GM12878 (cell line): ENCODE measurements around the gene KCNK17. TPM values are rescaled to one million over a fixed set of nuclear protein-coding genes. Genes with fewer than 3 reads are reported as not detected.

Experiments used
- ATAC-seq: fragments of 200-7000 bp; cut with Tn5 transposase; 3 replicates; pipeline ENCODE4 v1.9.1; 2020; ENCODE audit warnings: mild to moderate bottlenecking, moderate library complexity
- BruUV-seq: library from RNA; stranded (reverse); fragments of 400-500 nt; replicated peaks from 2 replicates; lab custom pipeline; 2021; lab: Mats Ljungman, UMichigan
- CTCF ChIA-PET: fragments of 300-600 bp; sonication (Branson Sonifier 250); formaldehyde crosslinking; extraction: SDS; loops from one replicate; lab custom pipeline; 2021; ENCODE audit warnings: inconsistent platforms; lab: Yijun Ruan, JAX
- POLR2A ChIA-PET: fragments of 350-600 bp; formaldehyde crosslinking; extraction: SDS; loops from one replicate; lab custom pipeline; 2021; ENCODE audit warnings: inconsistent platforms; lab: Charles Lee
- RAD21 ChIA-PET: fragments of 300-600 bp; sonication (Branson Sonifier 250); formaldehyde crosslinking; loops from one replicate; lab custom pipeline; 2023; ENCODE audit warnings: antibody characterized with exemption; ENCODE audit not compliant: unreplicated experiment; lab: Charles Lee
- SMC1A ChIA-PET: fragments of 300-600 bp; sonication (Branson Sonifier 250); formaldehyde crosslinking; loops from one replicate; lab custom pipeline; 2023; ENCODE audit not compliant: unreplicated experiment, uncharacterized antibody; lab: Charles Lee
- DNase-seq: peaks from one replicate; pipeline ENCODE4 v3.0.0-alpha.2; 2011; ENCODE audit warnings: low read depth, low spot score
- FAIRE-seq: peaks from 3 replicates; lab custom pipeline; 2011; peaks lifted over from hg19 to GRCh38; lab: Jason Lieb, UNC
- H2AFZ ChIP-seq: 2 replicates; pipeline ENCODE4 v1.6.0; 2011; ENCODE audit warnings: low read depth, low read length, control low read depth; ENCODE audit not compliant: control insufficient read depth
- H3K27ac ChIP-seq: 2 replicates; pipeline ENCODE4 v1.5.1; 2011; ENCODE audit warnings: control low read depth; ENCODE audit not compliant: control insufficient read depth, insufficient read depth
- H3K27me3 ChIP-seq, 2 experiments: replicated peaks in 1 of 2; 2 replicates each; pipeline versions ENCODE4 v1.6.0 to v1.6.1; 2011; ENCODE audit warnings: low read length in 1 of 2; ENCODE audit not compliant: control insufficient read depth in 2 of 2, insufficient read depth in 2 of 2
- H3K36me3 ChIP-seq, 2 experiments: 2 replicates each; pipeline ENCODE4 v1.5.1; 2011; ENCODE audit warnings: low read length in 1 of 2; ENCODE audit not compliant: control insufficient read depth in 2 of 2, insufficient read depth in 2 of 2
- H3K4me1 ChIP-seq: 2 replicates; pipeline ENCODE4 v1.6.1; 2011; ENCODE audit warnings: mild to moderate bottlenecking, low read length, moderate library complexity, mixed read lengths; ENCODE audit not compliant: control insufficient read depth, insufficient read depth
- H3K4me2 ChIP-seq: 2 replicates; pipeline ENCODE4 v1.6.0; 2011; ENCODE audit warnings: control low read depth; ENCODE audit not compliant: control insufficient read depth, insufficient read depth
- H3K4me3 ChIP-seq: fragments of 200-600 bp; sonication (generic); 2 replicates; pipeline ENCODE4 v1.5.1; 2016
- H3K79me2 ChIP-seq: 2 replicates; pipeline ENCODE4 v1.6.0; 2011; ENCODE audit warnings: low read length; ENCODE audit not compliant: control insufficient read depth, insufficient read depth
- H3K9ac ChIP-seq: 2 replicates; pipeline ENCODE4 v1.8.0; 2011; ENCODE audit warnings: low read length, control low read depth, mixed read lengths; ENCODE audit not compliant: control insufficient read depth, insufficient read depth
- H3K9me3 ChIP-seq: replicated peaks from 3 replicates; pipeline ENCODE4 v1.5.1; 2011; ENCODE audit warnings: mild to moderate bottlenecking, low read length; ENCODE audit not compliant: control insufficient read depth, insufficient read depth
- H4K20me1 ChIP-seq: 2 replicates; pipeline ENCODE4 v1.6.0; 2011; ENCODE audit not compliant: control insufficient read depth, insufficient read depth
- BHLHE40 ChIP-seq, 2 experiments: fragments of 450-650 bp in 1 of 2; IDR thresholded peaks; 2 replicates each; pipeline ENCODE4 v1.6.1; 2011 to 2017; ENCODE audit warnings: low read depth in 2 of 2, borderline replicate concordance in 1 of 2, improper control_type of control experiment in 1 of 2, low read length in 1 of 2, mild to moderate bottlenecking in 1 of 2
- PAX5 ChIP-seq: IDR thresholded peaks from 2 replicates; pipeline ENCODE4 v1.6.1; 2011; ENCODE audit warnings: low read depth, low read length, borderline replicate concordance
- TBL1XR1 ChIP-seq: IDR thresholded peaks from 2 replicates; pipeline ENCODE4 v1.6.1; 2012; ENCODE audit warnings: low read depth, low read length, improper control_type of control experiment
- WGBS: methylation state at CpG from one replicate; pipeline ENCODE4 v1.1.6; 2016; ENCODE audit warnings: low lambda C conversion rate; ENCODE audit not compliant: insufficient replicate concordance, insufficient coverage; ENCODE audit errors: missing lambda C conversion rate; 5-methylcytosine and 5-hydroxymethylcytosine counted together
- in situ Hi-C: fragments of 300-500 bp; cut with MboI; formaldehyde crosslinking; loops from 9 replicates; pipeline ENCODE4 v1.14.3; 2018; ENCODE audit warnings: mixed read lengths
- intact Hi-C: fragments of 100-400 bp; cut with micrococcal nuclease; formaldehyde crosslinking; loops from one replicate; pipeline ENCODE4 v1.14.2; 2022; ENCODE audit not compliant: unreplicated experiment
- polyA plus RNA-seq, 11 experiments: library from polyadenylated mRNA; depleted of rRNA in 4 of 11; unstranded in 6 of 11; stranded (reverse) in 5 of 11; fragments of >200 nt; fragmentation: Nextera tagmentation in 4 of 11; fragmentation: Illumina TruSeq in 1 of 11; extraction: Ambion mirVana in 4 of 11; extraction: Trizol in 1 of 11; gene quantifications; 1 replicate in 1 of 11; 2 replicates in 10 of 11; pipeline versions ENCODE4 v1.2.1 to v1.2.3, GENCODE V29; 2011 to 2016; ENCODE audit warnings: inconsistent platforms in 2 of 11, missing spikeins in 2 of 11, low read depth in 1 of 11
- total RNA-seq, 4 experiments: library from RNA; depleted of rRNA in 3 of 4; stranded (reverse); fragments of >200 nt in 3 of 4; fragmentation: Illumina TruSeq in 1 of 4; extraction: Trizol in 1 of 4; gene quantifications; 2 replicates each; pipeline versions ENCODE4 v1.2.1 to v1.2.3, GENCODE V29; 2013 to 2021
- TF ChIP-seq, protein P1 (sequence below): IDR thresholded peaks from 2 replicates; pipeline ENCODE4 v1.6.1; 2011; ENCODE audit warnings: borderline replicate concordance, low read depth, mild to moderate bottlenecking, moderate library complexity, mixed read lengths, low read length; ENCODE audit not compliant: insufficient read depth; ENCODE audit errors: extremely low read length

The KCNK17 gene
- total and polyA plus RNA-seq, 10 of the 15 experiments (the other 5 are each of a cell fraction or from before 2014, with no cell fraction given), result not detected

DNA sequence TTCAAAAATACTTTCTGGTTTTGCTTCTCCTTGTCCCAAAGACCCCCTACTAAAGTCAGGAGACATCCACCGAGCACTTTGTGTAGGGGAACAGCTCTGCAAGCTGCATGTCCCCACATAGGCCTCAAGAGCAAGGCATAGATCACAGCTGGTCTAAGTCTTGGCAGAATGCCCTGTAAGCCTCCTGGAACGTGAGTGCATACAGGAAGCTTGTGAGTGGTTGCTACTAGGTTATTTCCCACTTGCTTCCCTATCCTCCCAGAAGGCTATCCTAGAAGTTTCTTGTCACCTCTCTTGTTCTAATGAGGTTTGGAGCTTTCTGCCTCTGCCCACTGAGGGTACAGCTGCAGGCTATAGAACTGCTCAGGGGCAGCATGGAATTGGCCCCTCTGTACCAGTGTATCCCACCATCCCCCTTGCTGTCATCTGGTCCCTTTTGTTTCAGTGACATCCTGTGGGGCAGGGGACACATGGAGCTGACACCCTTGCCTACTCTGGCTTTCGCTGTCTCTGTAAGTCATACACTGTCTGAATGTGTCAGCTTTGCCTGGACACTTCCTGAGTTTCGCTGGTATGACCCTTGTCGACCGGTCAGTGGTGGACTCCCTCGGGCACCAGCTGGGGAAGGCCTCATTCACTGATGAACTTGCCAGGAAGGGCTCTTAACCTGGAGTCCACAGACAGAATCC is 43.9 kb upstream of the KCNK17 start:
- no peak overlapping the region for H3K4me3 ChIP-seq
- in situ Hi-C loops, result loop anchor here (5.0 to 10.0 kb wide), 2 partner anchors 527 to 954 kb away; no protein-coding TSS in a partner anchor
- ChIA-PET CTCF (interaction anchor here (0.9 to 2.2 kb wide), 4 partner anchors 10 to 536 kb away, joined by 3 to 11 read pairs (median 6); no protein-coding TSS in a partner anchor), RAD21 (interaction anchor here (1.4 kb wide), 1 partner anchor 15 kb away, joined by 5 read pairs; no protein-coding TSS in a partner anchor), POLR2A (no interaction called here)
- H3K79me2 ChIP-seq, result no peaks in the 10 kb centered on the region
- no peak overlapping the region for H3K9ac ChIP-seq
- no peak for DNase-seq
- no TSS peak for BruUV-seq
- no peak overlapping the region for H2AFZ ChIP-seq
- H3K36me3 ChIP-seq, result no peaks in the 10 kb centered on the region
- no peak for FAIRE-seq
- whole genome bisulfite sequencing, result 30% methylated on average over 7 of the region's 7 CpGs
- H3K27me3 ChIP-seq, result no peaks in the 10 kb centered on the region
- TF ChIP-seq PAX5, result no peak
- TF ChIP-seq BHLHE40 (IDR thresholded peaks at IDR 0.05; ENCODE audit: borderline replicate concordance in 1 of 2, low read depth in 2 of 2, low read length in 1 of 2), result peak in 1 of 2 experiments; percentile 52; a peak in 1 of 4 replicates
- TF ChIP-seq, all 136 proteins: peak for 1
- Histone ChIP-seq H3K4me2 (no peak overlapping the region), H3K27ac (no peak overlapping the region), H3K4me1 (no peaks in the 10 kb centered on the region), H3K9me3 (no peaks in the 10 kb centered on the region), H4K20me1 (no peaks in the 10 kb centered on the region)
- SMC1A ChIA-PET, result interaction anchor here (0.6 to 1.6 kb wide), 5 partner anchors 10 to 540 kb away, joined by 3 to 7 read pairs (median 3); no protein-coding TSS in a partner anchor
- intact Hi-C loops, result no loop called here
- no peak for ATAC-seq

DNA sequence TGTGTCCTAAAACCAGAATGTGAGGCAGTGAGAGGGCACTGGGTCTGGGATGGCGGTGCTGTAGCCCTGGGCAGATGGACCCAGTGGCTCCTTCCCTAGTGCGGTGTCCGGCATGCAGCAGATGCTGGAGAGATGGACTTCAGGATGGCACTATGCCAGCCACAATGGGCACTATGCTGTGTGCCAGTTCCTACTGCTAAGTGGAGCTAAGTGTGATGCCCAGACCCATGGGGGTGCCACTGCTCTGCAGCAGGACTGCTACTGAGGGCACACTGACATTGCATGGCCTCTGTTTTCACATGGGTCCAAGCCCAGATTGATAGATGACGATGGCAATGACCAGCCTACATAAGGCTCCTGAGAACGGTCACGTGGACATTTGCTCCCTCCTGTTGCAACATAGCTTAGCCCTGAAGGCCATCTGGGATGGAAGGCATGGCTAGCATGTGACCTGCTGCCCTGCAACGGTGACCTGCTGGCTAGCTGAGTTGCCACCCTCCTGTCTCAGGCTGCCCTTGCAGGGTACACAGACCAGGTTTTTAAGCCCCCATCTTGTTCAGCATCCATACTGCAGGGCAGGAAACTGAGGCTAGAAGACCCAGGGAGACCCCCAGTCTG is 39.6 kb upstream of the KCNK17 start:
- Histone ChIP-seq H3K27ac (no peak overlapping the region), H2AFZ (no peak overlapping the region)
- TF ChIP-seq, protein P1, sequence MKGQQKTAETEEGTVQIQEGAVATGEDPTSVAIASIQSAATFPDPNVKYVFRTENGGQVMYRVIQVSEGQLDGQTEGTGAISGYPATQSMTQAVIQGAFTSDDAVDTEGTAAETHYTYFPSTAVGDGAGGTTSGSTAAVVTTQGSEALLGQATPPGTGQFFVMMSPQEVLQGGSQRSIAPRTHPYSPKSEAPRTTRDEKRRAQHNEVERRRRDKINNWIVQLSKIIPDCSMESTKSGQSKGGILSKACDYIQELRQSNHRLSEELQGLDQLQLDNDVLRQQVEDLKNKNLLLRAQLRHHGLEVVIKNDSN, result peak; percentile 8
- no peak for TF ChIP-seq TBL1XR1
- TF ChIP-seq, all 136 proteins: peak for 1
- ChIA-PET CTCF (interaction anchor here (0.5 to 2.7 kb wide), 3 partner anchors 8 to 512 kb away, joined by 3 to 15 read pairs (median 5); no protein-coding TSS in a partner anchor), POLR2A (no interaction called here), RAD21 (interaction anchor here (0.9 kb wide), 1 partner anchor 13 kb away, joined by 3 read pairs; no protein-coding TSS in a partner anchor), SMC1A (interaction anchor here (1.3 to 1.8 kb wide), 4 partner anchors 10 to 541 kb away, joined by 3 to 5 read pairs (median 3); no protein-coding TSS in a partner anchor)
- intact Hi-C loops (no loop called here), in situ Hi-C loops (loop anchor here (10.0 kb wide), 1 partner anchor 531 kb away; no protein-coding TSS in a partner anchor)
- no peak for ATAC-seq
- FAIRE-seq, result no peak
- H3K36me3 ChIP-seq, result no peaks in the 10 kb centered on the region
- no peak overlapping the region for H3K9ac ChIP-seq
- no peaks in the 10 kb centered on the region for H3K4me1 ChIP-seq
- no peaks in the 10 kb centered on the region for H3K27me3 ChIP-seq
- H4K20me1 ChIP-seq, result no peaks in the 10 kb centered on the region
- no peak for DNase-seq
- no peak overlapping the region for H3K4me2 ChIP-seq
- 43% methylated on average over 7 of the region's 7 CpGs for WGBS
- no peaks in the 10 kb centered on the region for H3K79me2 ChIP-seq
- no TSS peak for BruUV-seq
- H3K9me3 ChIP-seq, result no peaks in the 10 kb centered on the region
- H3K4me3 ChIP-seq, result no peak overlapping the region
